HG03097 (cell line): ENCODE data around the gene LRIG1.

Experiments
- ATAC-seq: cut with Tn5 transposase; IDR thresholded peaks from one replicate; pipeline ENCODE4 v1.9.1; 2021; ENCODE audit not compliant: unreplicated experiment, low FRiP score

Gene LRIG1

GRCh38 chr3:66500576-66501482, at the start of gene LRIG1:
Gene LRIG1, minus strand, starts transcription at chr3:66501022. Its CDS starts 615 bp downstream, at chr3:66500407.
- peak; percentile 98 for ATAC-seq

GRCh38 chr3:66544619-66545429, 44.0 kb upstream of the LRIG1 start:
- no peak for ATAC-seq

GRCh38 chr3:66542153-66542552, 41.3 kb upstream of the LRIG1 start:
- ATAC-seq = no peak

- no peak for ATAC-seq
Observed at GRCh38 chr3:66539466-66539989, 38.7 kb upstream of the LRIG1 start.

- no peak for ATAC-seq
Observed at GRCh38 chr3:66538390-66538789, 37.6 kb upstream of the LRIG1 start.

GRCh38 chr3:66537735-66538134, 36.9 kb upstream of the LRIG1 start:
- no peak for ATAC-seq

- ATAC-seq = no peak
Observed at GRCh38 chr3:66536791-66537190, 36.0 kb upstream of the LRIG1 start.

GRCh38 chr3:66534304-66534845, 33.6 kb upstream of the LRIG1 start:
- no peak for ATAC-seq

- no peak for ATAC-seq
Observed at GRCh38 chr3:66532613-66533012, 31.8 kb upstream of the LRIG1 start.

- no peak for ATAC-seq
Observed at GRCh38 chr3:66532160-66532587, 31.4 kb upstream of the LRIG1 start.

- ATAC-seq = no peak
Observed at GRCh38 chr3:66531256-66531655, 30.4 kb upstream of the LRIG1 start.

- ATAC-seq = no peak
Observed at GRCh38 chr3:66527246-66527645, 26.4 kb upstream of the LRIG1 start.

- no peak for ATAC-seq
Observed at GRCh38 chr3:66525771-66526170, 24.9 kb upstream of the LRIG1 start.

GRCh38 chr3:66520724-66521123, 19.9 kb upstream of the LRIG1 start:
- no peak for ATAC-seq

GRCh38 chr3:66518644-66519043, 17.8 kb upstream of the LRIG1 start:
- no peak for ATAC-seq

GRCh38 chr3:66518126-66518525, 17.3 kb upstream of the LRIG1 start:
- no peak for ATAC-seq

- no peak for ATAC-seq
Observed at GRCh38 chr3:66517241-66517640, 16.4 kb upstream of the LRIG1 start.

- ATAC-seq = no peak
Observed at GRCh38 chr3:66508461-66508860, 7.6 kb upstream of the LRIG1 start.

GRCh38 chr3:66507423-66508260, 6.8 kb upstream of the LRIG1 start:
- no peak for ATAC-seq

- ATAC-seq = no peak
Observed at GRCh38 chr3:66506154-66506553, 5.3 kb upstream of the LRIG1 start.
